LNCaP clone FGC (cell line): Measurements from ENCODE around the gene MYOG.

ENCODE experiments used
- DNase-seq: peaks from one replicate; pipeline ENCODE4 v3.0.0-alpha.2; 2011; ENCODE audit warnings: low read depth
- H3K4me3 ChIP-seq: 2 replicates; pipeline ENCODE4 v1.5.1; 2011; ENCODE audit warnings: mild to moderate bottlenecking, low read depth, low read length, control low read depth
- TF ChIP-seq, protein P1 (sequence below): IDR thresholded peaks from 2 replicates; pipeline ENCODE4 v1.5.1; 2012; ENCODE audit warnings: mild to moderate bottlenecking; ENCODE audit not compliant: control insufficient read depth, insufficient read depth; ENCODE audit errors: extremely low read depth

MYOG gene

DNA sequence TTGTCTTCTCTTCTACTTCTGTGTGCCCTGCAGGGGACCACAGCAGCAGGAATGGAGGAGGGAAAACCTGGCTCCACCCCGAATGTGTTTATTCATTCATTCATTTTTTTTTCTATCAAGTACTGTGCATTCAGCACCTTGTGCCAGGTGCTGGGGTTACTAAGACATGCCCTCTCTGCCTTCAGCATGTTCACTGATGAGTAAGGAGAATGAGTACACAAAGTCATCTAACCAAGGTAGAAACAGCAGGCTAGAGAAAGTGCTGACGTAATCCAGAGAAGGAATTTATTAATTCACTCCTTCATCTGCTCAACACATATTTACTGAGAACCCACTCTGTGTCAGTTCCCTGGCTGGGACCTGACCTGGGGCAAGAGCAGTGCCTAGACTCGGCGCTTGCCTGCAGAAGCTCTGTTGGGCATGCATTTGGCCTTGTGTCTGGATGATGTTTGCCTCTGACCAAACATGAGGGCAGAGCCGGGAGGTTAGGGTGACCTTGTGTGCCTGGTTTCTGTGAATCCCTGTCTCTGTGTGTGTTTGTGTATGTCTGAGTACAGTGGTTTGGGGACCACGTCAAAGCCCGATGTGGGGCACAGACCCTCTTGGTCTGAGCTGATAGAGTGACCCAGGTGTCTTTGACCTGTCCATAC lies 3.3 kb upstream of the MYOG start:
- no peak for DNase-seq
- TF ChIP-seq, protein P1, sequence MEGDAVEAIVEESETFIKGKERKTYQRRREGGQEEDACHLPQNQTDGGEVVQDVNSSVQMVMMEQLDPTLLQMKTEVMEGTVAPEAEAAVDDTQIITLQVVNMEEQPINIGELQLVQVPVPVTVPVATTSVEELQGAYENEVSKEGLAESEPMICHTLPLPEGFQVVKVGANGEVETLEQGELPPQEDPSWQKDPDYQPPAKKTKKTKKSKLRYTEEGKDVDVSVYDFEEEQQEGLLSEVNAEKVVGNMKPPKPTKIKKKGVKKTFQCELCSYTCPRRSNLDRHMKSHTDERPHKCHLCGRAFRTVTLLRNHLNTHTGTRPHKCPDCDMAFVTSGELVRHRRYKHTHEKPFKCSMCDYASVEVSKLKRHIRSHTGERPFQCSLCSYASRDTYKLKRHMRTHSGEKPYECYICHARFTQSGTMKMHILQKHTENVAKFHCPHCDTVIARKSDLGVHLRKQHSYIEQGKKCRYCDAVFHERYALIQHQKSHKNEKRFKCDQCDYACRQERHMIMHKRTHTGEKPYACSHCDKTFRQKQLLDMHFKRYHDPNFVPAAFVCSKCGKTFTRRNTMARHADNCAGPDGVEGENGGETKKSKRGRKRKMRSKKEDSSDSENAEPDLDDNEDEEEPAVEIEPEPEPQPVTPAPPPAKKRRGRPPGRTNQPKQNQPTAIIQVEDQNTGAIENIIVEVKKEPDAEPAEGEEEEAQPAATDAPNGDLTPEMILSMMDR: no peak
- H3K4me3 ChIP-seq: no peak overlapping the region

- no peak for DNase-seq
- TF ChIP-seq, protein P1: no peak
Measured at GRCh38 chr1:203088441-203088840, 2.6 kb upstream of the MYOG start.

GRCh38 chr1:203086992-203087763 lies 1.4 kb upstream of the MYOG start:
- DNase-seq: no peak
- TF ChIP-seq, protein P1: no peak
- no peak overlapping the region for H3K4me3 ChIP-seq

More at GRCh38 chr1:203088441-203088840, 2.6 kb upstream of the MYOG start:
- H3K4me3 ChIP-seq: no peak overlapping the region

DNA sequence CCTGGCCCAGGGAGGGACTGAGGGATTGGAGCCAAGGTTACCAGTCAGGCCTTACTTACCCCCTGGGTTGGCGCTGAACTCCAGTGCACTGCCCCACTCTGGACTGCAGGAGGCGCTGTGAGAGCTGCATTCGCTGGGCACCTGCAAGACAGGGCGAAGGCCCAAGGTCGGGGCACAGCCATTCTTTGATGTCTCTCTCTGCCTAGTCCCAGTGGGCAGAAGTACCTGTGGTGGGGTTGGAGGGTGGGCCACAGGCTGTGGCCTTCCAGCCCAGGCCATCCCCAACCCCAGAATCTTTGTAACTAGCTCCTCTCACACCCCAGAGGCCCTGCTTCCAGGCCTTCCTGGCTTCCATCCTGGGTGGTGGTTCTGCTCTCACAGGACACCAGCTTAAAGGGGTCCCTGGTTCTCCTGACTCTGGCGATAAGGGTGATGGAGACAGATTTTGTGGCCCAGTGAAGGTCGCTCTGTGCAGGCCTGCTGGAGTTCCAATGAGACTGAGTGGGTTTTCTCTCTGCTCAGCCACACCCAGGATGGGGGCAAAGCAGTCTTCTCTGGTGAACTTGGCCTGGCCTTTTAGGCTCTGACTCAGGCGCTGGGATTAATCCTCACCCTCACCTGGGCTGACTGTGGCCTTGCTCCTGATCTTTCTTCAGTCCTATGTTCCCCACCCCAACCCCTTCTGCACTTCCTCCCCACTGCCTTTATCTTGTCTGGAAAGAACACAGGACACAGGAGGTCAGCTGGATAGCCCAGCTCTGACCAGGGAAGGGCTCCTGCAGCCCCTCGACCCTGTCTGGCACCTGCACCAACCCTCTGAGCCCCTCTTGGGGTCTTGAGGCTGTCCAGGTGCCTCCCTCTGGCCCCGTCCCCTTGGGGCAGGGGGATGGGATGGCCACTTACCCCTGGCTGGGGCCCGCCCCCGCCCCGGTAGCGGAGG lies 954 bp downstream of the MYOG start:
- DNase-seq: no peak

GRCh38 chr1:203083463-203083921 lies 2.3 kb downstream of the MYOG start:
- no peak for DNase-seq
- no peak overlapping the region for H3K4me3 ChIP-seq

More for the DNA sequence above, 954 bp downstream of the MYOG start:
- TF ChIP-seq, protein P1: peak; percentile 38
- H3K4me3 ChIP-seq: no peak overlapping the region

More at GRCh38 chr1:203083463-203083921, 2.3 kb downstream of the MYOG start:
- TF ChIP-seq, protein P1: 0 out of 2 replicates have a peak, but pooled peaks have one; percentile 8
